GM18508 (cell line): ENCODE data around the gene FLYWCH2.
"Not testable (repeated sequence)": the region's sequence is repeated elsewhere in the genome, so short reads cannot be mapped to it uniquely, and the experiment has no call there.

Source experiments
- ATAC-seq: cut with Tn5 transposase; IDR thresholded peaks from one replicate; pipeline ENCODE4 v1.9.1; 2021; ENCODE audit warnings: moderate number of reproducible peaks; ENCODE audit not compliant: insufficient read depth, unreplicated experiment

FLYWCH2 gene

DNA sequence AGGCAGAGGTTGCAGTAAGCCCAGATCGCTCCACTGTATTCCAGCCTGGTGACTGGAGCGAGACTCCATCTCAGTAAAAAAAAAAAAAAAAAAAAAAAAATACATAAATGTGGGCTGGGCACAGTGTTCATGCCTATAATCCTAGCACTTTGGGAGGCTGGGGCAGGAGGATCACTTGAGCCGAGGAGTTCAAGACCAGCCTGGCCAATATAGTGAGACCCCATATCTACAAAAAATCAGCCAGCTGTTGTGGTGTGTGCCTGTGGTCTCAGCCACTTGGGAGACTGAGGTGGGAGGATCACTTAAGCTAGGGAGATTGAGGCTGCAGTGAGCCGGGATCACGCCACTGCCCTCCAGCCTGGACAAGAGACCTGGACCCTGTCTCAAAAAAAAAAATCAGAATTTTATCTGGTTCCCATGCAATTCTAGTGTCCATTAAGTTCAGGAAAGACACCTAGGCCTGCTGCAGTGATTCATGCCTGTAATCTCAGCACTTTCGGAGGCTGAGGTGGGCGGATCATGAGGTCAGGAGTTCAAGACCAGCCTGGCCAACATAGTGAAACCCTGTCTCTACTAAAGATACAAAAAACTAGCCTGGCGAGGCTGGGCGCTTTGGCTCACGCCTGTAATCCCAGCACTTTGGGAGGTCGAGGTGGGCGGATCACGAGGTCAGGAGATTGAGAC lies 48.4 kb downstream of the FLYWCH2 start:
- ATAC-seq: not testable (repeated sequence)

DNA sequence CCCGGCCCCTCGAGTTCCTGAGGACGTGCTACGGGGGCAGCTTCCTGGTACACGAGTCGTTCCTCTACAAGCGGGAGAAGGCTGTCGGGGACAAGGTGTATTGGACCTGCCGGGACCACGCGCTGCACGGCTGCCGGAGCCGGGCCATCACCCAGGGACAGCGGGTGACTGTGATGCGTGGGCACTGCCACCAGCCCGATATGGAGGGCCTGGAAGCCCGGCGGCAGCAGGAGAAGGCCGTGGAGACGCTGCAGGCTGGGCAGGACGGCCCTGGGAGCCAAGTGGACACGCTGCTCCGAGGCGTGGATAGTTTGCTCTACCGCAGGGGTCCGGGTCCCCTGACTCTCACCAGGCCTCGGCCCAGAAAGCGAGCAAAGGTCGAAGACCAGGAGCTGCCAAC lies 50.1 kb downstream of the FLYWCH2 start:
- no peak for ATAC-seq

GRCh38 chr16:2933701-2934100 lies 50.7 kb downstream of the FLYWCH2 start:
- no peak for ATAC-seq

GRCh38 chr16:2934450-2934849 lies 51.4 kb downstream of the FLYWCH2 start:
- no peak for ATAC-seq

DNA sequence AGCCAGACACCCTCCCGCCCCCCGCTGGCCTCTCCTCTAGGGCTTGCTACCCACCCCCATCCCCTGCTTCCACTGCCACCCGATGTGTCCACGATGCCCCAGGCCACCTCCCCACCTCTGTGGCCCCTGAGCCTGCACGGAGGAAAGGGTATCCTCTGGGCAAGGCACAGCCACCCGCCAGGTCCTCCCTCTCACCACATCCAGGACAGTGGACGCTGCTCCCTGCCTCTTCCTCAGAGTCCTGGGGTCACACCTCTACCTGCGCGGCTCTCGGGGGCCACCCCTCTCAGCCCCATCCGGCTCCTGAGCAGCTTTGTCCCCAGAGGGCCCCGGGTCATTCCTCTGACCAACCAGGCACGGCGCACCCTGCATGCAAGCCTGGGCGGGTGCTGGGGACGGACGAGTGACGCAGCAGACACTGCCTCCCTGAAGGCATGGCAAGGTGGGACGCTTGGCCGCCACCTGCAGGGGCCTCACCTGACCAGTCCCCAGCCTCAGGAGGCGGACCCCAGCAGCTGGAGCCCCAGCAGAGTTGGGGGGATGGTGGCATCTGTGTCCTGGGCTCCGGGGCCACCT lies 53.5 kb downstream of the FLYWCH2 start:
- ATAC-seq: no peak

DNA sequence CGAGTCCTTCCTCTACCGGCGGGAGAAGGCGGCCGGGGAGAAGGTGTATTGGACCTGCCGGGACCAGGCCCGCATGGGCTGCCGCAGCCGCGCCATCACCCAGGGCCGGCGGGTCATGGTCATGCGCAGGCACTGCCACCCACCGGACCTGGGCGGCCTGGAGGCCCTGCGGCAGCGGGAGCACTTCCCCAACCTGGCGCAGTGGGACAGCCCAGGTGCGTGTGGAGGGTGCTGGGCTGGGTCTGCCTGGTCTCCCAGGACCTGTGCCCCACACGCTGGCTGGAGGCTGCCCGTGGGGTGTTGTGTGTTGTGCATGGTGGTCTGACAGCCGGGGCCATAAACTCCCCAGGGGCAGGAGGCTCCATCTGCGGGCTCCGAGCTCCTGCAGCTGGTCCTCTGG lies 54.2 kb downstream of the FLYWCH2 start:
- ATAC-seq: no peak

DNA sequence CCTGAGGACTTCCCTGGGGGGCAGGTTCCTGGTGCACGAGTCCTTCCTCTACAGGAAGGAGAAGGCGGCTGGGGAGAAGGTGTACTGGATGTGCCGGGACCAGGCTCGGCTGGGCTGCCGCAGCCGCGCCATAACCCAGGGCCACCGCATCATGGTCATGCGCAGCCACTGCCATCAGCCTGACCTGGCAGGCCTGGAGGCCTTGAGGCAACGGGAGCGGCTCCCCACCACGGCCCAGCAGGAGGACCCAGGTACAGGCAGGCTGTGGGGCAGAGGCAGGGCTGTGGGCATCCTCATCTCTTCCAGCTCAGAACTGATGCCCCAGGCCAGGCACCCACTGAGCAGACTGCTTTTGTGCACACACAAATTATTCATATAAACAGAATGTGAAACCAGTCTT lies 55.2 kb downstream of the FLYWCH2 start:
- ATAC-seq: no peak

GRCh38 chr16:2939968-2940367 lies 57.0 kb downstream of the FLYWCH2 start:
- no peak for ATAC-seq

- ATAC-seq: no peak
Observed at GRCh38 chr16:2942045-2942444, 59.0 kb downstream of the FLYWCH2 start.

GRCh38 chr16:2943716-2944115 lies 60.7 kb downstream of the FLYWCH2 start:
- not testable (repeated sequence) for ATAC-seq

- no peak for ATAC-seq
Observed at GRCh38 chr16:2946649-2947048, 63.6 kb downstream of the FLYWCH2 start.
